ACC112 (cell line): ENCODE data around the gene TANC1.

Experiments
- H2AFZ ChIP-seq: fragments of 200-600 bp; sonication (generic); one replicate; pipeline ENCODE4 v1.6.0; 2017; ENCODE audit warnings: antibody characterized with exemption, low read length; ENCODE audit not compliant: unreplicated experiment
- H3K27ac ChIP-seq: fragments of 200-600 bp; sonication (generic); 2 replicates; pipeline ENCODE4 v1.5.1; 2014; ENCODE audit warnings: low read depth, mild to moderate bottlenecking, antibody characterized with exemption, low read length, moderate library complexity
- H3K27me3 ChIP-seq: fragments of 200-600 bp; sonication (generic); 2 replicates; pipeline ENCODE4 v1.6.1; 2014; ENCODE audit warnings: mild to moderate bottlenecking, antibody characterized with exemption, low read length, moderate library complexity, mixed read lengths; ENCODE audit not compliant: insufficient read depth
- H3K36me3 ChIP-seq: fragments of 200-600 bp; sonication (generic); 2 replicates; pipeline ENCODE4 v1.6.1; 2016; ENCODE audit warnings: mild to moderate bottlenecking, antibody characterized with exemption, low read length, moderate library complexity, mixed read lengths; ENCODE audit not compliant: insufficient read depth
- H3K4me1 ChIP-seq: fragments of 200-600 bp; sonication (generic); one replicate; pipeline ENCODE4 v1.6.1; 2016; ENCODE audit warnings: low read length, mixed read lengths; ENCODE audit not compliant: insufficient read depth, unreplicated experiment, control insufficient read depth
- H3K4me3 ChIP-seq: fragments of 200-600 bp; sonication (generic); 2 replicates; pipeline ENCODE4 v1.5.1; 2014; ENCODE audit warnings: mild to moderate bottlenecking, low read depth, low read length
- H3K79me2 ChIP-seq: fragments of 200-600 bp; sonication (generic); one replicate; pipeline ENCODE4 v1.6.0; 2016; ENCODE audit warnings: low read length; ENCODE audit not compliant: control insufficient read depth, unreplicated experiment, insufficient read depth

The TANC1 gene

GRCh38 chr2:159256159-159256558 is 287.7 kb downstream of the TANC1 start:
- Histone ChIP-seq H3K79me2 (no peaks in the 10 kb centered on the region), H3K4me1 (peaks cover 24% of the 10 kb centered on the region), H2AFZ (no peak overlapping the region), H3K36me3 (no peaks in the 10 kb centered on the region; the same call in none of the 2 replicates), H3K27me3 (no peaks in the 10 kb centered on the region), H3K27ac (peak overlapping the region; percentile 3; the same call in 1 of the 2 replicates), H3K4me3 (no peak overlapping the region)

GRCh38 chr2:159262226-159262625 is 293.8 kb downstream of the TANC1 start:
- H3K4me1 ChIP-seq, result peaks cover 11% of the 10 kb centered on the region
- H2AFZ ChIP-seq, result no peak overlapping the region
- no peak overlapping the region for H3K27ac ChIP-seq
- no peaks in the 10 kb centered on the region for H3K27me3 ChIP-seq
- H3K79me2 ChIP-seq, result no peaks in the 10 kb centered on the region
- H3K4me3 ChIP-seq, result no peak overlapping the region
- no peaks in the 10 kb centered on the region; the same call in none of the 2 replicates for H3K36me3 ChIP-seq

GRCh38 chr2:159262904-159263303 is 294.5 kb downstream of the TANC1 start:
- Histone ChIP-seq H2AFZ (no peak overlapping the region), H3K79me2 (no peaks in the 10 kb centered on the region), H3K4me1 (peaks cover 12% of the 10 kb centered on the region), H3K27ac (no peak overlapping the region), H3K36me3 (no peaks in the 10 kb centered on the region; the same call in 1 of the 2 replicates), H3K4me3 (no peak overlapping the region), H3K27me3 (no peaks in the 10 kb centered on the region)

- H3K36me3 ChIP-seq, result no peaks in the 10 kb centered on the region
- no peaks in the 10 kb centered on the region for H3K79me2 ChIP-seq
These were observed 296.7 kb downstream of the TANC1 start for GRCh38 chr2:159265171-159265576.

GRCh38 chr2:159266554-159266953 is 298.1 kb downstream of the TANC1 start:
- Histone ChIP-seq H2AFZ (no peak overlapping the region), H3K4me1 (peaks cover 6% of the 10 kb centered on the region), H3K4me3 (no peak overlapping the region), H3K79me2 (no peaks in the 10 kb centered on the region), H3K27ac (no peak overlapping the region), H3K36me3 (peaks cover 10% of the 10 kb centered on the region; the same call in 1 of the 2 replicates), H3K27me3 (no peaks in the 10 kb centered on the region)

More at GRCh38 chr2:159265171-159265576, 296.7 kb downstream of the TANC1 start:
- Histone ChIP-seq H3K4me1 (peaks cover 6% of the 10 kb centered on the region), H3K4me3 (no peak overlapping the region), H3K27ac (no peak overlapping the region), H2AFZ (no peak overlapping the region), H3K27me3 (no peaks in the 10 kb centered on the region)

GRCh38 chr2:159267921-159268320 is 299.5 kb downstream of the TANC1 start:
- peaks cover 11% of the 10 kb centered on the region; the same call in 1 of the 2 replicates for H3K36me3 ChIP-seq
- no peak overlapping the region for H3K4me3 ChIP-seq
- H3K27me3 ChIP-seq, result no peaks in the 10 kb centered on the region
- H3K79me2 ChIP-seq, result no peaks in the 10 kb centered on the region
- H2AFZ ChIP-seq, result no peak overlapping the region
- no peak overlapping the region for H3K27ac ChIP-seq
- H3K4me1 ChIP-seq, result peaks cover 6% of the 10 kb centered on the region

GRCh38 chr2:159270744-159271379 is 302.4 kb downstream of the TANC1 start:
- H3K79me2 ChIP-seq, result no peaks in the 10 kb centered on the region
- H3K36me3 ChIP-seq, result peaks cover 11% of the 10 kb centered on the region; the same call in 1 of the 2 replicates
- H3K4me3 ChIP-seq, result no peak overlapping the region
- H3K27me3 ChIP-seq, result no peaks in the 10 kb centered on the region
- no peak overlapping the region for H3K27ac ChIP-seq
- H3K4me1 ChIP-seq, result peaks cover 6% of the 10 kb centered on the region
- no peak overlapping the region for H2AFZ ChIP-seq

GRCh38 chr2:159272156-159272555 is 303.7 kb downstream of the TANC1 start:
- Histone ChIP-seq H3K79me2 (no peaks in the 10 kb centered on the region), H2AFZ (no peak overlapping the region), H3K27ac (no peak overlapping the region), H3K4me3 (no peak overlapping the region), H3K4me1 (peaks cover 6% of the 10 kb centered on the region), H3K36me3 (peaks cover 11% of the 10 kb centered on the region; the same call in 1 of the 2 replicates), H3K27me3 (no peaks in the 10 kb centered on the region)

GRCh38 chr2:159275111-159275510 is 306.7 kb downstream of the TANC1 start:
- Histone ChIP-seq H2AFZ (no peak overlapping the region), H3K36me3 (peaks cover 11% of the 10 kb centered on the region; the same call in 1 of the 2 replicates), H3K4me1 (no peaks in the 10 kb centered on the region), H3K79me2 (no peaks in the 10 kb centered on the region), H3K27ac (no peak overlapping the region), H3K27me3 (no peaks in the 10 kb centered on the region), H3K4me3 (no peak overlapping the region)

- H3K79me2 ChIP-seq, result peaks cover 5% of the 10 kb centered on the region
- no peaks in the 10 kb centered on the region for H3K27me3 ChIP-seq
- H3K4me3 ChIP-seq, result no peak overlapping the region
- H2AFZ ChIP-seq, result no peak overlapping the region
- no peak overlapping the region for H3K27ac ChIP-seq
- no peaks in the 10 kb centered on the region; the same call in 1 of the 2 replicates for H3K36me3 ChIP-seq
- H3K4me1 ChIP-seq, result peaks cover under 1% of the 10 kb centered on the region
These were observed 311.3 kb downstream of the TANC1 start for GRCh38 chr2:159279700-159280099.

- Histone ChIP-seq H3K79me2 (peaks cover 12% of the 10 kb centered on the region), H3K4me3 (no peak overlapping the region), H3K4me1 (peaks cover 9% of the 10 kb centered on the region), H2AFZ (no peak overlapping the region), H3K27ac (no peak overlapping the region), H3K27me3 (no peaks in the 10 kb centered on the region), H3K36me3 (no peaks in the 10 kb centered on the region; the same call in 1 of the 2 replicates)
These were observed 312.6 kb downstream of the TANC1 start for GRCh38 chr2:159281002-159281401.
